Stimulated activated CD8-positive, alpha-beta memory T cell treated with anti-CD3 and anti-CD28 coated beads, Interleukin-15, amount 100 ng/mL, for 4 hours (primary cell): Measurements from ENCODE around the gene DDHD1.
"Not testable (repeated sequence)": the region's sequence is repeated elsewhere in the genome, so short reads cannot be mapped to it uniquely, and the experiment has no call there.

Source experiments
- DNase-seq, 2 donors: peaks; one replicate each; pipeline ENCODE4 v3.0.0-alpha.2; 2020; ENCODE audit warnings: low read depth in 2 of 2

The DDHD1 gene

GRCh38 chr14:53108292-53109104, 44.6 kb downstream of the DDHD1 start:
- no peak for DNase-seq

- no peak for DNase-seq
These were observed 46.4 kb downstream of the DDHD1 start for GRCh38 chr14:53106768-53107167.

- no peak for DNase-seq
These were observed 49.3 kb downstream of the DDHD1 start for GRCh38 chr14:53103636-53104340.

- no peak for DNase-seq
These were observed 59.9 kb downstream of the DDHD1 start for GRCh38 chr14:53093206-53093605.

- no peak for DNase-seq
These were observed 62.3 kb downstream of the DDHD1 start for GRCh38 chr14:53090853-53091252.

- not testable (repeated sequence) for DNase-seq
These were observed 68.2 kb downstream of the DDHD1 start for GRCh38 chr14:53084954-53085353.

GRCh38 chr14:53064475-53064874, 88.6 kb downstream of the DDHD1 start:
- no peak for DNase-seq

- DNase-seq, result no peak
These were observed 90.3 kb downstream of the DDHD1 start for GRCh38 chr14:53062856-53063255.

- no peak for DNase-seq
These were observed 93.1 kb downstream of the DDHD1 start for GRCh38 chr14:53060046-53060445.

- DNase-seq, result no peak
These were observed 98.1 kb downstream of the DDHD1 start for GRCh38 chr14:53055003-53055402.

GRCh38 chr14:53054457-53054856, 98.7 kb downstream of the DDHD1 start:
- no peak for DNase-seq

- DNase-seq, result no peak
These were observed 104.5 kb downstream of the DDHD1 start for GRCh38 chr14:53048631-53049030.

GRCh38 chr14:53047307-53048069, 105.6 kb downstream of the DDHD1 start:
- no peak for DNase-seq

GRCh38 chr14:53044486-53044885, 108.6 kb downstream of the DDHD1 start:
- no peak for DNase-seq

- DNase-seq, result no peak
These were observed 110.0 kb downstream of the DDHD1 start for GRCh38 chr14:53043027-53043581.

GRCh38 chr14:53042480-53042879, 110.6 kb downstream of the DDHD1 start:
- no peak for DNase-seq

GRCh38 chr14:53041067-53041466, 112.1 kb downstream of the DDHD1 start:
- DNase-seq, result no peak

- DNase-seq, result no peak
These were observed 114.5 kb downstream of the DDHD1 start for GRCh38 chr14:53038629-53039028.

- no peak for DNase-seq
These were observed 116.1 kb downstream of the DDHD1 start for GRCh38 chr14:53037016-53037415.

- no peak for DNase-seq
These were observed 117.5 kb downstream of the DDHD1 start for GRCh38 chr14:53035336-53036210.

GRCh38 chr14:53034688-53035230, 118.4 kb downstream of the DDHD1 start:
- DNase-seq, result no peak
